Endothelial cell of umbilical vein (primary cell): ENCODE data around the gene TULP4. TPM values are rescaled to one million over a fixed set of nuclear protein-coding genes. Genes with fewer than 3 reads are reported as not detected.

Source experiments
- BruUV-seq: library from RNA; stranded (reverse); fragments of 400-500 nt; replicated peaks from 2 replicates; lab custom pipeline; 2021; lab: Mats Ljungman, UMichigan
- CTCF ChIA-PET: fragments of 300-600, 350-600 bp; sonication (Branson Sonifier 250); formaldehyde crosslinking; loops from one replicate; lab custom pipeline; 2021; ENCODE audit warnings: antibody characterized with exemption, inconsistent platforms; lab: Charles Lee
- POLR2A ChIA-PET: fragments of 300-600, 350-600 bp; sonication (Branson Sonifier 250); formaldehyde crosslinking; loops from one replicate; lab custom pipeline; 2021; ENCODE audit warnings: antibody characterized with exemption, inconsistent platforms; lab: Charles Lee
- DNase-seq: peaks from one replicate; pipeline ENCODE4 v3.0.0-alpha.2; 2011; ENCODE audit warnings: low read depth, low spot score
- FAIRE-seq: peaks from 2 replicates; lab custom pipeline; 2011; peaks lifted over from hg19 to GRCh38; lab: Jason Lieb, UNC
- H2AFZ ChIP-seq: 2 replicates; pipeline ENCODE4 v1.6.0; 2012; ENCODE audit warnings: low read depth, low read length, control low read depth, inconsistent platforms
- H3K27ac ChIP-seq: 2 replicates; pipeline ENCODE4 v1.5.1; 2011; ENCODE audit warnings: low read depth, mild to moderate bottlenecking, control low read depth, low read length, moderate library complexity; ENCODE audit not compliant: insufficient read depth
- H3K27me3 ChIP-seq, 2 experiments: 2 replicates each; pipeline versions ENCODE4 v1.6.0 to v1.6.1; 2011; ENCODE audit warnings: low read length in 2 of 2, mixed read lengths in 1 of 2; ENCODE audit not compliant: control insufficient read depth in 2 of 2, insufficient read depth in 2 of 2
- H3K36me3 ChIP-seq, 2 experiments: 2 replicates in 1 of 2; 3 replicates in 1 of 2; pipeline ENCODE4 v1.5.1; 2011; ENCODE audit warnings: low read length in 2 of 2, mild to moderate bottlenecking in 1 of 2, moderate library complexity in 1 of 2; ENCODE audit not compliant: control insufficient read depth in 2 of 2, insufficient read depth in 2 of 2; ENCODE audit errors: extremely low read depth in 1 of 2
- H3K4me1 ChIP-seq: 3 replicates; pipeline ENCODE4 v1.5.1; 2011; ENCODE audit warnings: mild to moderate bottlenecking, low read length; ENCODE audit not compliant: control insufficient read depth, insufficient read depth; ENCODE audit errors: extremely low read depth
- H3K4me2 ChIP-seq: 2 replicates; pipeline ENCODE4 v1.6.1; 2011; ENCODE audit warnings: low read length, control low read depth, mixed read lengths; ENCODE audit not compliant: insufficient read depth
- H3K4me3 ChIP-seq, 3 experiments: fragments of 200-600 bp in 1 of 3; sonication (generic), shearing (Covaris generic) in 1 of 3; replicated peaks in 1 of 3; 2 replicates each; pipeline ENCODE4 v1.5.1; 2011 to 2016; ENCODE audit warnings: control low read depth in 3 of 3, low read length in 3 of 3, mild to moderate bottlenecking in 2 of 3, inconsistent platforms in 1 of 3, low read depth in 1 of 3, moderate library complexity in 1 of 3; ENCODE audit not compliant: insufficient read depth in 1 of 3
- H3K79me2 ChIP-seq: 2 replicates; pipeline ENCODE4 v1.6.0; 2012; ENCODE audit warnings: low read length, inconsistent platforms; ENCODE audit not compliant: control insufficient read depth, insufficient read depth
- H3K9ac ChIP-seq: replicated peaks from 2 replicates; pipeline ENCODE3; 2011; ENCODE audit warnings: low read length, control low read depth; ENCODE audit not compliant: insufficient read depth; ENCODE audit errors: extremely low read depth
- H3K9me1 ChIP-seq: replicated peaks from 3 replicates; pipeline ENCODE4 v1.6.0; 2011; ENCODE audit warnings: mild to moderate bottlenecking, low read length; ENCODE audit not compliant: control insufficient read depth, insufficient read depth; ENCODE audit errors: extremely low read depth
- H3K9me3 ChIP-seq: replicated peaks from 2 replicates; pipeline ENCODE4 v1.5.1; 2012; ENCODE audit warnings: low read length, inconsistent platforms; ENCODE audit not compliant: control insufficient read depth, insufficient read depth
- H4K20me1 ChIP-seq: replicated peaks from 2 replicates; pipeline ENCODE3; 2011; ENCODE audit warnings: mild to moderate bottlenecking, low read length; ENCODE audit not compliant: control insufficient read depth, insufficient read depth; ENCODE audit errors: extremely low read depth
- CTCF ChIP-seq, 2 donors: IDR thresholded peaks; 1 replicate in 1 of 2; 2 replicates in 1 of 2; pipeline ENCODE4 v1.5.1; 2011; ENCODE audit warnings: low read length in 2 of 2, mild to moderate bottlenecking in 2 of 2, moderate library complexity in 2 of 2, control low read depth in 1 of 2, inconsistent platforms in 1 of 2, low read depth in 1 of 2; ENCODE audit not compliant: insufficient read depth in 1 of 2; ENCODE audit errors: extremely low read depth in 1 of 2
- EZH2 ChIP-seq: IDR thresholded peaks from 2 replicates; pipeline ENCODE4 v1.6.1; 2012; ENCODE audit warnings: borderline replicate concordance, low read depth, mild to moderate bottlenecking, moderate library complexity, low read length, inconsistent platforms; ENCODE audit not compliant: severe bottlenecking
- FOS ChIP-seq: IDR thresholded peaks from 2 replicates; pipeline ENCODE4 v1.6.1; 2011; ENCODE audit warnings: mild to moderate bottlenecking, low read length, moderate library complexity, borderline replicate concordance; ENCODE audit not compliant: insufficient read depth
- GATA2 ChIP-seq: IDR thresholded peaks from 2 replicates; pipeline ENCODE4 v1.7.0; 2011; ENCODE audit warnings: low read depth, mild to moderate bottlenecking, moderate library complexity, mixed read lengths, low read length; ENCODE audit not compliant: insufficient read length, insufficient read depth
- JUN ChIP-seq: IDR thresholded peaks from 2 replicates; pipeline ENCODE4 v1.6.1; 2011; ENCODE audit warnings: borderline replicate concordance, low read depth; ENCODE audit not compliant: insufficient read length, insufficient read depth
- MYC ChIP-seq: IDR thresholded peaks from one replicate; pipeline ENCODE4 v1.6.1; 2011; ENCODE audit warnings: mild to moderate bottlenecking, low read depth, low read length
- POLR2A ChIP-seq: IDR thresholded peaks from 2 replicates; pipeline ENCODE4 v1.6.1; 2012; ENCODE audit warnings: low read depth, mild to moderate bottlenecking, control low read depth, low read length
- POLR2AphosphoS5 ChIP-seq: IDR thresholded peaks from 2 replicates; pipeline ENCODE4 v1.6.1; 2012; ENCODE audit warnings: low read depth, mild to moderate bottlenecking, control low read depth, low read length, moderate library complexity; ENCODE audit not compliant: insufficient read depth
- dilution Hi-C: fragments of 300-500 bp; cut with MboI; formaldehyde crosslinking; loops from one replicate; pipeline ENCODE4 v1.15.0; 2019; ENCODE audit warnings: low sequenced_read_pairs; ENCODE audit not compliant: extremely low pct_ligation_motif_present
- intact Hi-C: fragments of 100-400 bp; cut with micrococcal nuclease; formaldehyde crosslinking; loops from one replicate; pipeline ENCODE4 v1.10.0; 2022
- polyA plus RNA-seq, 4 experiments: library from polyadenylated mRNA; depleted of rRNA in 3 of 4; stranded (reverse) in 3 of 4; unstranded in 1 of 4; fragments of >200 nt; gene quantifications; 2 replicates each; pipeline versions ENCODE4 v1.2.1 to v1.2.3, GENCODE V29; 2011 to 2012; ENCODE audit warnings: missing spikeins in 1 of 4
- total RNA-seq: library from RNA; stranded (reverse); gene quantifications from 2 replicates; pipeline ENCODE4 v1.2.3, GENCODE V29; 2021
- TF ChIP-seq, protein P1 (sequence below): IDR thresholded peaks from 2 replicates; pipeline ENCODE4 v1.6.1; 2011; ENCODE audit not compliant: insufficient read depth, insufficient read length

Gene TULP4
- total and polyA plus RNA-seq, 2 donors (not counting 3 experiments of a cell fraction or from before 2014, with no cell fraction given), result 10.8 to 55.1 TPM

GRCh38 chr6:158431036-158431435 is 118.8 kb downstream of the TULP4 start:
- Histone ChIP-seq H3K4me3 (no peak overlapping the region), H3K4me1 (no peaks in the 10 kb centered on the region), H3K4me2 (no peak overlapping the region), H3K27ac (no peak overlapping the region), H2AFZ (no peak overlapping the region), H3K9me1 (no peaks in the 10 kb centered on the region), H3K36me3 (peaks cover 0 to 8% of the 10 kb centered on the region in 2 experiments), H3K27me3 (no peaks in the 10 kb centered on the region), H4K20me1 (no peaks in the 10 kb centered on the region), H3K9me3 (no peaks in the 10 kb centered on the region), H3K9ac (no peak overlapping the region), H3K79me2 (no peaks in the 10 kb centered on the region)
- POLR2A ChIA-PET, result no interaction called here
- no TSS peak for BruUV-seq
- DNase-seq (no peak), FAIRE-seq (no peak)
- dilution Hi-C loops, result no loop called here
- TF ChIP-seq POLR2AphosphoS5, result no peak
- TF ChIP-seq FOS, result no peak
- intact Hi-C loops, result no loop called here
- CTCF ChIA-PET, result interaction anchor here (0.8 kb wide), 1 partner anchor 14 kb away, joined by 3 read pairs; no protein-coding TSS in a partner anchor

GRCh38 chr6:158431560-158431959 is 119.3 kb downstream of the TULP4 start:
- FAIRE-seq (no peak), DNase-seq (no peak)
- Histone ChIP-seq H3K36me3 (peaks cover 0 to 8% of the 10 kb centered on the region in 2 experiments), H3K9me3 (no peaks in the 10 kb centered on the region), H3K4me3 (no peak overlapping the region), H3K79me2 (no peaks in the 10 kb centered on the region), H3K27me3 (no peaks in the 10 kb centered on the region), H3K4me2 (no peak overlapping the region), H4K20me1 (no peaks in the 10 kb centered on the region), H3K4me1 (no peaks in the 10 kb centered on the region), H3K9ac (no peak overlapping the region), H2AFZ (no peak overlapping the region), H3K9me1 (no peaks in the 10 kb centered on the region), H3K27ac (no peak overlapping the region)
- BruUV-seq, result no TSS peak
- intact Hi-C loops (no loop called here), dilution Hi-C loops (no loop called here)
- POLR2A ChIA-PET, result no interaction called here
- TF ChIP-seq POLR2A, result no peak
- no peak for TF ChIP-seq FOS
- TF ChIP-seq GATA2, result no peak
- no peak for TF ChIP-seq MYC
- TF ChIP-seq, protein P1, sequence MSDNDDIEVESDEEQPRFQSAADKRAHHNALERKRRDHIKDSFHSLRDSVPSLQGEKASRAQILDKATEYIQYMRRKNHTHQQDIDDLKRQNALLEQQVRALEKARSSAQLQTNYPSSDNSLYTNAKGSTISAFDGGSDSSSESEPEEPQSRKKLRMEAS, result no peak
- no peak for TF ChIP-seq JUN
- no peak for TF ChIP-seq CTCF (IDR thresholded peaks at IDR 0.05; ENCODE audit: extremely low read depth in 1 of 2, insufficient read depth in 1 of 2, low read depth in 1 of 2, low read length in 2 of 2)
- TF ChIP-seq POLR2AphosphoS5, result no peak
- TF ChIP-seq EZH2, result no peak
- CTCF ChIA-PET, result interaction anchor here (0.8 to 1.0 kb wide), 3 partner anchors 13 to 217 kb away, joined by 3 read pairs; no protein-coding TSS in a partner anchor
